ENCODE measurements around the gene ARID5A.

Gene ARID5A

DNA sequence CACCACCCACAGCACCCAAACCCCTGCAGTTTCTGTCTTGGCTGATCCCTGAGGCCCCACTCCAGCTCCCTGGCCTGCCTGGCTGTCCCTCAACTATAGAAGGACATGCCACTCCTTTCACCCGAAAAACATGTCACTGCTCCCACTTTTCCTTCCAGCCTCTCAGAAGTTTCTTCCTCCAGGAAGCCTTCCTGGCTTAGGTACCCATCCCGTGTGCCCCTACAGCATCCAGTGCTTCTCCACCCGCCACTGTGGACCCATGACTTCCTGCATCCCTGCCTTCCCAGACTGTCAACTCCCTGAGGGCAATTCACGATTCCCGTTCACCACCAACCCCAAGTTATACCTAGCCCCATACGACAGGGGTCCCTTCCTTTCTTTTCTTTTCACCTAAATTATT lies 21.5 kb downstream of the ARID5A start:
- no peak overlapping the region for H3K4me3 ChIP-seq (ENCODE audit: low read depth, low read length)
- no peak for TF ChIP-seq CTCF (IDR thresholded peaks at IDR 0.05; ENCODE audit: control insufficient read depth, extremely low read depth, insufficient read depth)
- no peak for DNase-seq (ENCODE audit: low read depth)

DNA sequence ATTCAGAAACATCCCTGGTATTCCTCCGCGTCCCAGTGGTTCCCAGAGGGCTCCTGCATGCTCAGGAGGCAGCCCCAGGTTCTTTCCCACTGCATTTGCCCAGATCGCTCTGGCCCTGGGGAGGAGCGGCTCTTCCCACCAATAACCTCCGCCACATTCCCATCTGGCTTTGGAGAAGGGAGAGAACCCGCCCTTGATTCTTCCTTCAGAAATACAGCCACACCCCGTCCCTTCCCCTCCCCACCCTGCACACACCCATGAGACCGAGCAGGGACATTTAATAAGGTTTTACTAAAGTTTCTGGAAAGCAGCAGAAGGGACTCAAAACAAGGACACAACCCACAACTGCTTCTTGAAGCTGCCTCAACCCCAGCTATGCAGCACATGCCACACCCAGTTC lies 21.9 kb downstream of the ARID5A start:
- no peak for DNase-seq (ENCODE audit: low read depth)
- TF ChIP-seq CTCF (IDR thresholded peaks at IDR 0.05; ENCODE audit: control insufficient read depth, extremely low read depth, insufficient read depth) = no peak
- no peak overlapping the region for H3K4me3 ChIP-seq (ENCODE audit: low read depth, low read length)

DNA sequence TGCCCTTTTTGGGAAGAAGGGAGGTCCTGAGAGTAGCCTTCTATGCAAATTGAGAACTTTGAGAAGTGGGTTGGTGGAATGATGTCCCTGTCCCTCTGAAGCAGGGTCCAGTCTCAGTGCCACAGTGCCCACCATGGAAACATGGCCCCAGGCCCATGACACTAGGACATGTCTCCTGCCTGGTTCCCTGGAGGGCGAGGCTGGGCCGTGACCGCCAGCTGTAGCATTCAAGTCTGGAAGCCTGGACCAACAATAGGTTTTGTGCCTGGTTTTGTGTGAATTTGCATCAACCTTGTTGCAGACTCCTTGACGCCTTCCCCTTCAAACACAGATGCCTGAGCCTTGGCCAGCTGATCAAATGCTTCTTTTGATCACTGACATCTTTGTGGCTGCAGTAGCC lies 27.5 kb downstream of the ARID5A start:
- TF ChIP-seq CTCF (IDR thresholded peaks at IDR 0.05; ENCODE audit: control insufficient read depth, extremely low read depth, insufficient read depth) = no peak
- H3K4me3 ChIP-seq (ENCODE audit: low read depth, low read length) = no peak overlapping the region

DNA sequence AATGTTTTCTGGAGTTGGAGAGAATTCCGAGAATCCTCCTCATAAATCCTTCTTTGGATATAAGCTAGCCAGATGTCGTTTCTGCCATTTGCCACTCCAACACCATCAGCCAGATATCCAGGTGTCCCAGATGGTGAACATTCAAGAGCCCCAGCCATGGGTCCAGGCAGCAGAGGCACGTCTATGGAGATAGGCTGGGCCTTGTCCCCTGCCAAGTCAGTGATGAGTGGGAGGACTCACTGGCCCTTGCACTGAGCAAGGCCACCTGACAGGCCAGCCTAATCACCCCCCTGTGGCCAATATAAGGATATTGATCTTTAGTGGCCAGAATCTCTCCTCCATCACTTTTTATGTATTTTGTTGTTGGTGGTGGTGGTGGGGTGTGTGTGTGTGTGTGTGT lies 28.0 kb downstream of the ARID5A start:
- DNase-seq (ENCODE audit: low read depth) = no peak
- no peak overlapping the region for H3K4me3 ChIP-seq (ENCODE audit: low read depth, low read length)
- TF ChIP-seq CTCF (IDR thresholded peaks at IDR 0.05; ENCODE audit: control insufficient read depth, extremely low read depth, insufficient read depth) = no peak

More for the DNA sequence above, 27.5 kb downstream of the ARID5A start:
- no peak for DNase-seq (ENCODE audit: low read depth)

- TF ChIP-seq CTCF (IDR thresholded peaks at IDR 0.05; ENCODE audit: control insufficient read depth, extremely low read depth, insufficient read depth) = no peak
- DNase-seq (ENCODE audit: low read depth) = no peak
- no peak overlapping the region for H3K4me3 ChIP-seq (ENCODE audit: low read depth, low read length)
Observed at GRCh38 chr2:96565111-96565510, 28.6 kb downstream of the ARID5A start.

GRCh38 chr2:96568094-96568493 lies 31.5 kb downstream of the ARID5A start:
- no peak for DNase-seq (ENCODE audit: low read depth)

More at GRCh38 chr2:96568094-96568493, 31.5 kb downstream of the ARID5A start:
- H3K4me3 ChIP-seq (ENCODE audit: low read depth, low read length) = no peak overlapping the region
- TF ChIP-seq CTCF (IDR thresholded peaks at IDR 0.05; ENCODE audit: control insufficient read depth, extremely low read depth, insufficient read depth) = no peak
